Activated CD8-positive, alpha-beta memory T cell treated with anti-CD3 and anti-CD28 coated beads, Interleukin-2, amount 50 U/mL, for 1 hour (primary cell): ENCODE data around the gene SPATA45.
A peak's percentile ranks its signal among the peaks of the same experiment; 100 is the strongest.
"Not testable (repeated sequence)": the region's sequence is repeated elsewhere in the genome, so short reads cannot be mapped to it uniquely, and the experiment has no call there.

Experiments
- DNase-seq: peaks from one replicate; pipeline ENCODE4 v3.0.0-alpha.2; 2020; ENCODE audit errors: extremely low read depth

Gene SPATA45

DNA sequence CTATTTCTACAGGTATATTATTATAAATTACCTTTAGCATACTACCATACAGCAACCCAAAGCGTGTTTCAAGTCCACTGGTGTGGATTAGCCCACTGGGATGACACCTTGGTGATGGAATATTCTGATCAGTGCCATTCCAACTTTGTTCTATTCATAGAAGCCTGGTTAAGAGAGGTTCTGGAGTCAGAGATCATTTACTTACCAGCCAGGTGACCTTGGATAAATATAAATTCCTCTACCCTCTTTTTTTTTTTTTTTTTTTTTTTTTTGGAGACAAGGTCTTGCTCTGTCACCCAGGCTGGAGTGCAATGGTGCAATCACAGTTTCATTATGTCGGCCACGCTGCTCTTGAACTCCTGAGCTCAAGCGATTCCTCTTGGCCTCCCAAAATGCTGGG, at the start of gene SPATA45:
Gene SPATA45 (minus strand): TSS at position 101 of the 400 bp plus-strand sequence. CDS start 11,500 bp downstream, outside the sequence.
- DNase-seq = no peak

DNA sequence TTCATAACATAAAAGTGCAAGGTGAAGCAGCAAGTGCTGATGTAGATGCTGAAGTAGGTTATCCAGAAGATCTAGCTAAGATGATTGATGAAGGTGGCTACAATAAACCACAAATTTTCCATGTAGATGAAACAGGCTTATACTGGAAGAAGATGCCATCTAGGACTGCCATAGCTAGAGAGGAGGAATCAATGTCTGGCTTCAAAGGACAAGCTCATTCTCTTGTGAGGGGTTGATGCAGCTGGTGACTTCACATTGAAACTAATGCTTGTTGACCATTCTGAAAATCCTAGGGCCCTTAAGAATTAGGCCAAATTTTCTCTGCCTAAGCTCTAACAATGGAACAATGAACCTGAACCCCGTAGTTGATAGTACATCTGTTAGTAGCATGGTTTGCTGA, 44.7 kb upstream of the SPATA45 start:
- no peak for DNase-seq

GRCh38 chr1:212884592-212884991, 37.1 kb upstream of the SPATA45 start:
- DNase-seq = no peak

DNA sequence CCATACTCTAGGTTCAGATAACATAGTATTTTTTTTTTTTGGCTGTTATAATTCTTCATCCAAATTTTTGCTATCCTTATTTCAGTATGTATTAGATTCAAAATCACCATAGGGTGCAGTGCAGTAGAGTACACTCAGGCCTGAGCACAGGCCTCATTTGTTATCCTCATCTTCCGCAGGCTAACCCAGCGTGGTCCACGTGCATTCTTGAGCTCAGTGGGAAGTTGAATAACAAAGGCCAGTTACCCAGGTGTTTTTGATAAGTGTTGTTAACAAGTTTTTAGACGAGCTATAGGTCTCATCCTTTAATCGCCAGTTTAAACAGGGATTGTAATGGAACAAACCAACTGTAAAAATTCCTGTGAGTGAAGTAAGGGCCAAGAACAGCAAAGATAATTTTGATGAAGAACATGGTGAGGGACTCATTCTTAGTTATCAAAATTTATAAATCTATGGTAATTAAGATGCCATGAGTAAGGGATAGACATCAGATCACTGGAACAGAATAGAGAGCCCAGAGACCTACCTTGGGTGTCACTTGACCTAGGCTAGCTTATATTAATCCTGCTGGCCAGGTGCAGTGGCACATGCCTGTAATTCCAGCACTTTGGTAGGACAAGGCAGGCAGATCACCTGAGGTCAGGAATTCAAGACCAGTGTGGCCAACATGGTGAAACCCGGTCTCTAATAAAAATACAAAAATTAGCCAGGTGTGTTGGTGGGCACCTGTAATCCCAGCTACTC, 32.7 kb upstream of the SPATA45 start:
- DNase-seq = no peak

DNA sequence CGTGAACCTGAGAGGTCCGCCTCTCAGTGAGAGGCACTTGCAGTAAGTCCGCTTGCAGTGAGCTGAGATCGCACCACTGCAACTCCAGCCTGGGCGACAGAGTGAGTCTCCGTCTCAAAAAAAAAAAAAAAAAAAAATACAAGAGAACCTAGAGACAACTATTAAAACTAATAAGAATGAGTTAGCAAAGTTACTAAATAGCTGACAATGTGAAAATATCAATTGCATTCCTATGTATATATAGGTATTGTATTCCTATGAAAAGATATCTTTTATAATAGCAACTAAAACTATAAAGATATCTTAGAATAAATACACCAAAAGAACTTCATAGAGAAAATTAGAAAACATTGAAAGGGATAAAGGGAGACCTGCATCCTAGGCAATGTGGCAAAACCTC, 31.0 kb upstream of the SPATA45 start:
- DNase-seq = no peak

GRCh38 chr1:212873518-212873917, 26.1 kb upstream of the SPATA45 start:
- no peak for DNase-seq

DNA sequence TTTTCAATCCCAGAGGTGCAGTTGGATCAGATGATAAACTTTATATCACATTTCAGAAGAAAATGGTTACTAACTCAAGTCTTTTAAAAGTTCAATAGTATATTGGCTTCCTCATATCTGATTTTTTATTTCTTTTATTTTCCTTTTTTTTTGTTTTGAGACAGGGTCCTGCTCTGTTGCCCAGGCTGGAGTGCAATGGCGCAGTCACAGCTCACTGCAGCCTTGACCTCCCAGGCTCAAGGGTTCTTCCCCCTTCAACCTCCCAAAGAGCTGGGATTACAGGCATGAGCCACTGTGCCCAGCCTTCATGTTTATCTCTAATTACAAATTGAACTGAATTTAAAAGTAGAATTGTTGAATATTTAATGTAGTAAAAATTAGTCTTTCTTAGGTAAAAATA, 24.5 kb upstream of the SPATA45 start:
- no peak for DNase-seq

GRCh38 chr1:212867192-212867591, 19.7 kb upstream of the SPATA45 start:
- DNase-seq = no peak

GRCh38 chr1:212864201-212864600, 16.8 kb upstream of the SPATA45 start:
- no peak for DNase-seq

DNA sequence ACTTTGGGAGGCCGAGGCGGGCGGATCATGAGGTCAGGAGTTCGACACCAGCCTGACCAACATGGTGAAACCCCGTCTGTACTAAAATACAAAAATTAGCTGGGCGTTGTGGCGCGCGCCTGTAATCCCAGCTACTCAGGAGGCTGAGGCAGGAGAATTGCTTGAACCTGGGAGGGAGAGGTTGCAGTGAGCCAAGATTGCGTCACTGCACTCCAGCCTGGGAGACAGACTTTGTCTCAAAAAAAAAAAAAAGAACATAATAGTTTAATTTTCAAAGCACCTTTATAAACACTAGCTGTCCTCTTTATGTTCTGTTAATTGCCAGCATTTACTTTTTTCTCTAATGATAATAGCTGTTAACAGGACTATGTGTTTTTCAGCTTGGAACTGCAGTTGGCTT, 15.9 kb upstream of the SPATA45 start:
- DNase-seq = not testable (repeated sequence)

DNA sequence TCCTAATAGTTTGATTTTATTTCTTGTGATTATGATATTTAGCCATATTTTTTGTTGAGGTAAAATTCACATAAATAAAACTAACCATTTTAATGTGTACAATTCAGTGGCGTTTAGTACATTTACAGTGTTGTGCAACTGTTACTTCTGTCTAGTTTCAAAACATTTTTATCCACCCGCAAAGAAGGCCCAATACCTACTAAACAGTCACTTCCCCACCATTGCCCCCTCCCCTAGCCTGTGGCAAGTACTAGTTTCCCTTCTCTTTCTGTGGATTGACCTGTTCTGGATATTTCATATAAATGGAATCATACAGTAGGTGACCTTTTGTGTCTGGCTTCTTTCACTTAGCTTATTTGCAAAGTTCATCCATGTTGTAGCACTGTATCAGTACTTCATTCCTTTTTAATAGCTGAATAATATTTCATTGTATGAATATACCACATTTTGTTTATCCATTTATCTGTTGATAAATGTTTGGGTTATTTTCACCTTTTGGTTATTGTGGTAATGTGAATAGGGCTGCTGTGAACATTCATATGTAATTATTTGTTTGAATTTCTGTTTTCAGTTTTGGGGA, 14.8 kb upstream of the SPATA45 start:
- no peak for DNase-seq

DNA sequence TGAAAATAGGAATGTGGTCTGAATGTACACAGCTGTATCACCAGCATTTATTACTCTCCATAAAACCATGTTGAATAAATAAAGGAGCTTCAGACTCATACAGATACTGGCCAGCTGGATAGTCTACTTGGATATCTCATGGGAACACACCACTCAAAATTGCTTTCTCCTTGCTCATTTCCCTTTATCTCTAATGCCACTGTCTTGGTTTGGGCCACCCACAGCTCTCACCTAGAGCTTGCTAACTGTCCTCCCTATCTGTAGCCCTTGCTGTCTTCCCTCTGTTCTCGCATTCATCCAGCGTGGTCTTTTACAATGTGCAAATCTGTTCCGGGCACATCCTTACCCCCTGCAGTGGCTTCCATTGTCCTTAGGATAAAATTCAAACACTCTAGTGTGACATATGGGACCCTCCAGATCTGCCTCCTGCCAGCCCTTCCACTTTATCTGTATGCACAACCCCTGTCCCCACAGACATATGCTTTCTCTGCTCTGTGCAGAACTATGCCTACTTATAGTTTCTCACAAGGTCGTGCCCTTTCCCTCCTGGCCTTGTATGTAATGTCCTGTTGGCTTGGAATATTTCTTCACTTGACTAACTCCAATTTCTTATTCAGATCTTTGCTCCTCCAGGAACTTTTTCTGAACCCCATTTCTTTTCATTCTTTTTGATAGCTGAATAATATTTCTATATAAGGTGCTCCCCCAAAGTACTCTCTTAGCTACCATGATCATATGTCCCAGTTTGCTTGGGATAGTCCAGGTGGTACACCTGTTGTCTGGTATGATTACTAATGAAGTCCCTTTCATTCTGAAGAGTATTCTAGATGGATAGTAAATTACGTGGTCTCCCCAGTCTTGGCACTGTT, 13.5 kb upstream of the SPATA45 start:
- DNase-seq = no peak

- DNase-seq = no peak
Observed at GRCh38 chr1:212858461-212859265, 11.2 kb upstream of the SPATA45 start.

DNA sequence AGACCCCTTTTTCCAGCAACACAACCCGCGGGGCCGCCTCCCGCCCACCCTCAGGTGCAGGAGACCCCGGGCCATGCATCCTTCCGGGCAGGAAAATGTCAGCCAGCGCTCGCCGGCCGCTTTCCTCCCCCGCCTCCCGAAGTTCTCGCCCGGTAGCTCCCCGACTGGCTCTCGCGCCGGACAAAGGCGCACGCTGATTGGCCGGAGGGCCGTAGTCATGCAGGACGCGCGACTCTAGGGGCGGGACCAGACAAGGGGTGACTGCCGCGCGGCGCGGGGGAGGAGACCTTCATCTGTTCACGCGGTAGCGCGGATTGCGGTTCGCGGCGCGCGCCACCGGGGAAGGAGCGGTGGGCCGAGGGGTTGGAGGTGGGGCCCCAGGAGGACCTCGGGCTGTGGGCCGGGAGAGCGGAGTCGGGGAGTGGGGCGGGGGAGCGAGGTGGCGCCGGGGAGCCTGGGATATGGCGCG, 10.6 kb upstream of the SPATA45 start, which contains the start of gene FLVCR1:
Gene FLVCR1 (plus strand): TSS at position 284 of the 469 bp plus-strand sequence. CDS start 178 bp downstream, at position 462.
- DNase-seq = peak; percentile 70

GRCh38 chr1:212856755-212857154, 9.3 kb upstream of the SPATA45 start:
- DNase-seq = no peak

DNA sequence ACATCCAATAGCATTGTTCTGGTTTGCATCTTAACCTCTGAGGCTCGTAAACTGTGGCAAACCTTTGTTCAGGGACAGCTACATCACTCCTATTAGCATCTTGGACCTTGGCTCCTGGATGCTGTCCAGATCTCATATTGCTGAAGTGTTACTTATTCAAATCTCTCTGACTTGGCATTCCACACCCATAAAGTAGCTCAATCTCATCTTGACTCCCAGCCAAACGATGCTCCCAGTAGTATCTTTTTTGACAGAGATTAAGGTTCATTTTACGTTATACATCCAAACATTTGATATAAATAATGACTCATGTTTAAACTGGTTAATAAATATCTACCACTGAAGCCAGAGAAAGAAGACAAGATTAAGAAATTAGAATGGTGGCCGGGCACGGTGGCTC, 6.2 kb upstream of the SPATA45 start:
- DNase-seq = no peak

DNA sequence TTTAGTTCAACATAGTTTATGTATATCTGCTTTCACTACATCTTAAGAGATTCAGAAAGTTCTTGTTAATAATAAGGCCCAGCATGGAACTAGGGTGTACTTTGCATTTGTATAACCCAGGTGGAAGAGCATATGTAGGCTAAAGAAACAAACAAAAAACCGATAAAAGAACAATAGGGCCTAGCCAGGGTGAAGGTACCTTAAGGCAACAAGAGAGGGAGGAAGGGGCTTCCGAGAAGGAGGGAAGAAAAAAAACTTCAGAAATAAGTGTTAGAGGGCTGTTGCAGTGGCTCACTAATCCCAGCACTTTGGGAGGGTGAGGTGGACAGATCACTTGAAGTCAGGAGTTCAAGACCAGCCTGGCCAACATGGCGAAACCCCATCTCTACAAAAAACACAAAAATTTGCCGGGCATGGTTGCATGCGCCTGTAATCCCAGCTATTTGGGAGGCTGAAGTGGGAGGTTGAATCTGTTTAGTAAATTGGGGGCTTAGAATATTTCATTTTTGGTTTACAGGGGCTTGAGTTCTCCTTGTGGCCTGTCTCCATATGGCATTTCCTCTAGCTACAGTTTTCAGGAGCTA, 4.7 kb upstream of the SPATA45 start:
- no peak for DNase-seq

GRCh38 chr1:212844521-212844920, 2.9 kb downstream of the SPATA45 start:
- DNase-seq = not testable (repeated sequence)

- DNase-seq = no peak
Observed at GRCh38 chr1:212838145-212838544, 9.3 kb downstream of the SPATA45 start.

GRCh38 chr1:212833211-212834207, 13.9 kb downstream of the SPATA45 start:
- DNase-seq = not testable (repeated sequence)
